Measurements from ENCODE around the gene CD36.

CD36 gene

DNA sequence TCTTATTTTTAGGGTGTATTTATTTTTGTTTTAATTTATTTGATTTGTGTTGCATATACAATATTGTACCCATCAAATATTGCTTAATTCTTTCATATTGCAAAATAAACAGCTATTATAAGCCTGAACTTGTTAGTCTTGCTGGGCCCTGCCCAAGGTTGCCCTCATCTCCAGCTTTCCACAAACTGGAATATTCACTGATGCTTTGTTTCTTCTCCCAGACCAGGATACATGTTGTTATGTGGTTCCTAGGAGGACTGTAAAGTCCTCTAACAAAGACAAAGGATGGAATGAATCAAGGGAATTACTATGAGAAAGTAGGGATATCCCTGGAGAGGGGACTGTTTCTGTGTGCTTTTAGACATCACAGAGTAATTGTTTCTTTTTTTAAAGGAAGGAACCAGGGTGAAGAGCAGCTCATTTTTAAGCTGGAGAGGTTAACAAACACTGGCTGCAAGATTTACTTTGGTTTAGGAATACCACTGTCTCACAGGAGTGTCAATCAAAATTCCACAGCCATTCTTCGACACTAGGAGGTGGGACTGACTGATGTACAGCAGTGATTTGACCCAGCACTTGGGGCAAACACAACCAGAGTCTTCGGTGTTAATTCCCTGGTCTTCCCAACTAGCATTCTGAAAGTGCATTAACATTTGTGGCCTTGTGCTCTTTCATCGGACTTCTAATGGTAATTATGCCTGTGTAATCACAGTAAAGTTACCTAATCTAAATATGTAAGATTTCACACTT, 14.8 kb upstream of the CD36 start:
- H3K27me3 ChIP-seq (ENCODE audit: insufficient read depth, low read length): no peaks in the 10 kb centered on the region
- no peak overlapping the region for H3K27ac ChIP-seq (ENCODE audit: low read depth, low read length)
- peaks cover 18% of the 10 kb centered on the region for H3K4me1 ChIP-seq (ENCODE audit: control insufficient read depth, insufficient read depth, low read length, unreplicated experiment)
- no peak overlapping the region for H3K4me3 ChIP-seq (ENCODE audit: low read depth, low read length)
- no peaks in the 10 kb centered on the region for H3K36me3 ChIP-seq (ENCODE audit: insufficient read depth, low read length)
- no peak overlapping the region for H2AFZ ChIP-seq (ENCODE audit: low read length, unreplicated experiment)
- no peaks in the 10 kb centered on the region for H3K79me2 ChIP-seq (ENCODE audit: control insufficient read depth, insufficient read depth, low read length, unreplicated experiment)

- no peak overlapping the region for H3K4me3 ChIP-seq (ENCODE audit: low read depth, low read length)
- H3K79me2 ChIP-seq (ENCODE audit: control insufficient read depth, insufficient read depth, low read length, unreplicated experiment): no peaks in the 10 kb centered on the region
- H3K36me3 ChIP-seq (ENCODE audit: insufficient read depth, low read length): no peaks in the 10 kb centered on the region
- peaks cover 18% of the 10 kb centered on the region for H3K4me1 ChIP-seq (ENCODE audit: control insufficient read depth, insufficient read depth, low read length, unreplicated experiment)
- H3K27me3 ChIP-seq (ENCODE audit: insufficient read depth, low read length): no peaks in the 10 kb centered on the region
- H2AFZ ChIP-seq (ENCODE audit: low read length, unreplicated experiment): no peak overlapping the region
- no peak overlapping the region for H3K27ac ChIP-seq (ENCODE audit: low read depth, low read length)
Measured at GRCh38 chr7:80624763-80625162, 13.7 kb upstream of the CD36 start.

DNA sequence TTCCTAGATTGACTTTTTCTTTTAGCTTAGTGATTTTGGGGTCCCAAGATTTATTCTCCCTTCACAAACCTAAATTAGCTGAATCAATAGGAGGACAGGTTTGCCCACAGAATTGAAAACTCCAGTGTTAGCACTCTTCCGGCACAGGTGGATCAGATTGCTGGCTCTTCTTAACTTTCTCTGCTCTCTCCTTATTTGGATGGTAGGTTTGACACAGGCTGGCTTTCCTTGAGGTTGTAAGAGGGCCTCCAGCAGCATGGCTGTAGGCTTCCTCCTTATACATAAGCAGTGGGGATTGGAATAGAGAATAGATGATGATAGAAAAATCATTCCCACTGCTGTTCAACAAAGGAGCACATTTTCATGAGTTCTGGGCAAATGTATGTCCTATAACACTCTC, 9.4 kb upstream of the CD36 start:
- Histone ChIP-seq H3K27ac (ENCODE audit: low read depth, low read length) (no peak overlapping the region), H3K4me1 (ENCODE audit: control insufficient read depth, insufficient read depth, low read length, unreplicated experiment) (peaks cover 18% of the 10 kb centered on the region), H3K36me3 (ENCODE audit: insufficient read depth, low read length) (no peaks in the 10 kb centered on the region), H3K4me3 (ENCODE audit: low read depth, low read length) (no peak overlapping the region), H3K79me2 (ENCODE audit: control insufficient read depth, insufficient read depth, low read length, unreplicated experiment) (no peaks in the 10 kb centered on the region), H3K27me3 (ENCODE audit: insufficient read depth, low read length) (no peaks in the 10 kb centered on the region), H2AFZ (ENCODE audit: low read length, unreplicated experiment) (no peak overlapping the region)

DNA sequence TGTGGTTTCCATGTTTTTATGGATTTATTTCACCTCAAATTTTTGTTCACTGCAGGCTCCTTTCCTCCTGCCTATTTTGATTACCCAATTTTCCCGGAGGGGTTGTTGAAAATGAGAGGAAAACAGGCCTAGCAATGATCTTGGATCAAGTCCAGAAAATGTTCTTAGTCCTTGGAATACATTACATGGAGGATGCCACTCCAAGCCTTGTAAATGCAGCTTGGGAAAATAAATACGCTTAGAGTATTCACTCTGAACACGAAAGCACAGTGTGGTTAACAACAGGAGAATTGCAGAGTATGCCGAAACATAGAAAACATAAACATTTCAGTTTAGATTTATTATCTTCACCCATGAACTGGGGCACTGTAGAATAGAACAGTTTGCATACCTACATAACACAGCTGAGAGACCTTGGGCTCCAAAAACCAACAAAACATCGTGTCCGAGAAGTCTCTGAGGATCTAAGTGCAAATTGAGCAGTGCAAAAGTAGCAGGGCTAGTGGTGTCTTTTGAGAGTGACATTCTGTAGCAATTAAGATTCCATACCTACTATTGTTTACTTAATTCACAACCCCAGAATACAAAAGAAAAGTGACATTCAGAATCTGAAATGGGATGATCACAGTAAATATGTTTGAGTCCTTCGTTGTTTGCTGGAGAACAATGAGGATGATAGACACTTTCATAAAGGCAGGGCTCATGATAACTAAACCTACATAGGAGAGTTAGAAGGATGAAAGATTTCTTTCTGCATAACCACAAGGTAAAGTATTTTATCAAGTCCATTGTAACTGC, 7.6 kb upstream of the CD36 start:
- Histone ChIP-seq H3K36me3 (ENCODE audit: insufficient read depth, low read length) (no peaks in the 10 kb centered on the region), H3K27ac (ENCODE audit: low read depth, low read length) (no peak overlapping the region), H3K79me2 (ENCODE audit: control insufficient read depth, insufficient read depth, low read length, unreplicated experiment) (no peaks in the 10 kb centered on the region), H3K4me3 (ENCODE audit: low read depth, low read length) (no peak overlapping the region), H3K27me3 (ENCODE audit: insufficient read depth, low read length) (no peaks in the 10 kb centered on the region), H2AFZ (ENCODE audit: low read length, unreplicated experiment) (no peak overlapping the region), H3K4me1 (ENCODE audit: control insufficient read depth, insufficient read depth, low read length, unreplicated experiment) (peaks cover 30% of the 10 kb centered on the region)

DNA sequence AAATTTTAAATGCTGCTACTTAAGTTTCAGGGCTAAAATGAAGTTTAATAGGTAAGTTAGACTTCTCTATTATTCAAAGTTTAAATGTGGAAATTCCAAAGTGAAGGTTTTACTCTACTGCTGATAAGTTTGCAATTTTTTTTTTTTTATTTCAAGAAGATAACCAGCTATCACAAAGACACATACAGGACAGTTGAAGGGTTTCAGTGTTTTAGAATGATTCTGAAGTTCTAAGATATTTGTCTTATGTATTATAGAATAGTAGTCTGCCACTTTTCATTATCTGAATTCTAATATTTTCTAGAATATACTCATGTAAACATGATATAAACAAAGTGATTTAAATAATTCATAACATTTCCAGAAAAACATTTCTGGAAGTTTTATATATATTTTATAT, 7.0 kb upstream of the CD36 start:
- Histone ChIP-seq H3K27ac (ENCODE audit: low read depth, low read length) (no peak overlapping the region), H3K4me1 (ENCODE audit: control insufficient read depth, insufficient read depth, low read length, unreplicated experiment) (peaks cover 32% of the 10 kb centered on the region), H3K79me2 (ENCODE audit: control insufficient read depth, insufficient read depth, low read length, unreplicated experiment) (no peaks in the 10 kb centered on the region), H2AFZ (ENCODE audit: low read length, unreplicated experiment) (no peak overlapping the region), H3K4me3 (ENCODE audit: low read depth, low read length) (no peak overlapping the region), H3K36me3 (ENCODE audit: insufficient read depth, low read length) (no peaks in the 10 kb centered on the region), H3K27me3 (ENCODE audit: insufficient read depth, low read length) (no peaks in the 10 kb centered on the region)

DNA sequence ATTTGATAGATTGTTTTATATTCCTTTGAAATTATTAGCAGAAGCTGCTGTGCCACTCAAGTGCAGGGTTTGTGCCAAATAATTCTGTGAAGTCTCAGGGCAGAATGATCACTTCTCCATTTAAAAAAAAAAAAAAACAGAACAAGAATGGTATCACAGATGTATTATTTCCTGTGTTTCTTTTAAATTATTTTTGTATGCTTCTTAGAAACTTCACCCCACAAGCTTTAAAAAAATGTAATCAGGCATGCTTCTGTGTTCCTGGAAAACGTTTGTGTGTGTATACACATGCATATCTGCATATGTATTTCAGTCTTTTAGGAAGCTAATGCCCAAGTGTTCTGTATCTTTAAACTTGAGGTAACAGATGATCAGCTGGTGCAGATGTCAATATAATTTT, 6.3 kb upstream of the CD36 start:
- H3K27me3 ChIP-seq (ENCODE audit: insufficient read depth, low read length): no peaks in the 10 kb centered on the region
- no peak overlapping the region for H3K4me3 ChIP-seq (ENCODE audit: low read depth, low read length)
- no peaks in the 10 kb centered on the region for H3K79me2 ChIP-seq (ENCODE audit: control insufficient read depth, insufficient read depth, low read length, unreplicated experiment)
- no peak overlapping the region for H2AFZ ChIP-seq (ENCODE audit: low read length, unreplicated experiment)
- H3K36me3 ChIP-seq (ENCODE audit: insufficient read depth, low read length): no peaks in the 10 kb centered on the region
- H3K27ac ChIP-seq (ENCODE audit: low read depth, low read length): no peak overlapping the region
- H3K4me1 ChIP-seq (ENCODE audit: control insufficient read depth, insufficient read depth, low read length, unreplicated experiment): peaks cover 32% of the 10 kb centered on the region

GRCh38 chr7:80632819-80633218, 5.6 kb upstream of the CD36 start:
- no peak overlapping the region for H3K4me3 ChIP-seq (ENCODE audit: low read depth, low read length)
- no peaks in the 10 kb centered on the region for H3K27me3 ChIP-seq (ENCODE audit: insufficient read depth, low read length)
- H3K79me2 ChIP-seq (ENCODE audit: control insufficient read depth, insufficient read depth, low read length, unreplicated experiment): no peaks in the 10 kb centered on the region
- H2AFZ ChIP-seq (ENCODE audit: low read length, unreplicated experiment): no peak overlapping the region
- H3K4me1 ChIP-seq (ENCODE audit: control insufficient read depth, insufficient read depth, low read length, unreplicated experiment): peaks cover 32% of the 10 kb centered on the region
- H3K27ac ChIP-seq (ENCODE audit: low read depth, low read length): no peak overlapping the region
- no peaks in the 10 kb centered on the region for H3K36me3 ChIP-seq (ENCODE audit: insufficient read depth, low read length)

DNA sequence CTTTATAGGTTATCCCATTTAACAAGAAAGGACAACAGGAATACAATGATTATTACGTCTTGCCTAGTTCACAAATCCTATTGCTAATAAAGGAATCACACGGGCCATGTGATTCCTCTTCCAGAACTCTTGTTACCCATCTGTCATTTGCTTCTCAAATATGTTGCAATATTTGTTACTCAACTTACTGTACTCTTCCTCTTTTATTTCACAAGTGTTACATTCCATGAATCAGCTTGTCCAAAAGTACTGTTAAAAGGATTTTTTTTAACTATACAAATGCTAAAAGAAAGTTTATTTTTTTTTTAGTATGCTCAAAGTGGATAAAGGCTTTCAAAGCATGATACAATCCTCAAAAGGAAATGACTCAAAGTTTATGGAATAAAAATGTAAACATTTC, 3.9 kb upstream of the CD36 start:
- H3K27me3 ChIP-seq (ENCODE audit: insufficient read depth, low read length): no peaks in the 10 kb centered on the region
- peak overlapping the region; percentile 69 for H2AFZ ChIP-seq (ENCODE audit: low read length, unreplicated experiment)
- H3K4me1 ChIP-seq (ENCODE audit: control insufficient read depth, insufficient read depth, low read length, unreplicated experiment): peaks cover 32% of the 10 kb centered on the region
- no peaks in the 10 kb centered on the region for H3K36me3 ChIP-seq (ENCODE audit: insufficient read depth, low read length)
- H3K4me3 ChIP-seq (ENCODE audit: low read depth, low read length): no peak overlapping the region; the same call in 1 of the 2 replicates
- H3K27ac ChIP-seq (ENCODE audit: low read depth, low read length): peak overlapping the region; percentile 65
- H3K79me2 ChIP-seq (ENCODE audit: control insufficient read depth, insufficient read depth, low read length, unreplicated experiment): no peaks in the 10 kb centered on the region

DNA sequence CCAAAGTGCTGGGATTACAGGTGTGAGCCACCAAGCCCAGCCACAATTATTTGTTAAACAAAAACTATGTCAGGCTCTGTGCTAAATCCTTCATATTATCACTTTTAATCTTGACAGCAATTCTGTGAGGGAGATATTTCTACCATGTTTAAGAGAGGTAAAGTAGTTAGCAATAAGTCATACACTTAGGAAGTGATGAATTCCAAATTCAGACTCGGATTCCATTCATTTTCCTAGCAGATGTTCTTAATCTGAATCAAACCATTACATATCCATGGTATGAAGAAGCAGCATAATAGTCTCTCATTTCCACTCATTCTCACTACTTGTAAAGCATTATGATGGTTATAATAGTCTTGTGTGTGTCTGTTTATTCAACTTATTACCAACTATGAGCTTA, 2.9 kb upstream of the CD36 start:
- no peaks in the 10 kb centered on the region for H3K27me3 ChIP-seq (ENCODE audit: insufficient read depth, low read length)
- H3K36me3 ChIP-seq (ENCODE audit: insufficient read depth, low read length): no peaks in the 10 kb centered on the region
- no peaks in the 10 kb centered on the region for H3K79me2 ChIP-seq (ENCODE audit: control insufficient read depth, insufficient read depth, low read length, unreplicated experiment)
- H2AFZ ChIP-seq (ENCODE audit: low read length, unreplicated experiment): no peak overlapping the region
- H3K4me1 ChIP-seq (ENCODE audit: control insufficient read depth, insufficient read depth, low read length, unreplicated experiment): peaks cover 30% of the 10 kb centered on the region
- no peak overlapping the region for H3K27ac ChIP-seq (ENCODE audit: low read depth, low read length)
- no peak overlapping the region for H3K4me3 ChIP-seq (ENCODE audit: low read depth, low read length)

DNA sequence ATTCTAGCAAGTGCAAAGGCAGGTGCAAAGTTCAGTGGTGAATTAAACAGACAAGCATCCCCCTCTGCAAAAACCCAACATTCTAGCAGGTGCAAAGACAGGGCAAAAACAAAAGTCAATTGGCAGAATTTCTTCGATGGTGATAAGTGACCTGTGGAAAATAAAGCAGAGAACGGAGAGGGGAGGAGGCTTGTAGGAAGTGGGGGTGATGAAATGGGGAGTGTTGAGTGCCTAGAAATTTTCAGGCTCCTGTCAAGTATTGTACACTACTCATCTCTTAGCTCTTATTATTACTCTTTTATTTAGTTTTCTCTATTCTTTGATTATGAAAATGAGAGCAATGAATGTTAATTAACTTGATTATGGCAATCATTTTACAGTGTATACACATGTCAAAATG, 2.4 kb upstream of the CD36 start:
- peaks cover 30% of the 10 kb centered on the region for H3K4me1 ChIP-seq (ENCODE audit: control insufficient read depth, insufficient read depth, low read length, unreplicated experiment)
- H3K27ac ChIP-seq (ENCODE audit: low read depth, low read length): no peak overlapping the region
- H3K36me3 ChIP-seq (ENCODE audit: insufficient read depth, low read length): no peaks in the 10 kb centered on the region

GRCh38 chr7:80636709-80637108, 1.7 kb upstream of the CD36 start:
- Histone ChIP-seq H2AFZ (ENCODE audit: low read length, unreplicated experiment) (no peak overlapping the region), H3K4me1 (ENCODE audit: control insufficient read depth, insufficient read depth, low read length, unreplicated experiment) (peaks cover 35% of the 10 kb centered on the region), H3K79me2 (ENCODE audit: control insufficient read depth, insufficient read depth, low read length, unreplicated experiment) (no peaks in the 10 kb centered on the region), H3K4me3 (ENCODE audit: low read depth, low read length) (no peak overlapping the region), H3K27ac (ENCODE audit: low read depth, low read length) (no peak overlapping the region), H3K27me3 (ENCODE audit: insufficient read depth, low read length) (no peaks in the 10 kb centered on the region), H3K36me3 (ENCODE audit: insufficient read depth, low read length) (no peaks in the 10 kb centered on the region)

More for the DNA sequence above, 2.4 kb upstream of the CD36 start:
- no peak overlapping the region for H3K4me3 ChIP-seq (ENCODE audit: low read depth, low read length)
- H3K79me2 ChIP-seq (ENCODE audit: control insufficient read depth, insufficient read depth, low read length, unreplicated experiment): no peaks in the 10 kb centered on the region
- no peaks in the 10 kb centered on the region for H3K27me3 ChIP-seq (ENCODE audit: insufficient read depth, low read length)
- no peak overlapping the region for H2AFZ ChIP-seq (ENCODE audit: low read length, unreplicated experiment)

Measured in ACC112 (cell line).